HepG2 (cell line): Measurements from ENCODE around the gene SIM1. TPM values are rescaled to one million over a fixed set of nuclear protein-coding genes. Genes with fewer than 3 reads are reported as not detected.

Experiments used
- ATAC-seq: fragments of 200-7000 bp; cut with Tn5 transposase; 3 replicates; pipeline ENCODE4 v1.9.1; 2020; ENCODE audit warnings: mild to moderate bottlenecking, moderate library complexity
- BruUV-seq: library from RNA; stranded (reverse); fragments of 400-500 nt; replicated peaks from 2 replicates; lab custom pipeline; 2021; lab: Mats Ljungman, UMichigan
- CTCF ChIA-PET: fragments of 300-600 bp; formaldehyde crosslinking; extraction: SDS; loops from one replicate; lab custom pipeline; 2021; ENCODE audit warnings: low total read pairs, inconsistent platforms, low intra/inter-chr PET ratio; lab: Yijun Ruan, JAX
- POLR2A ChIA-PET: fragments of 350-600 bp; sonication (Branson Sonifier 250); formaldehyde crosslinking; loops from one replicate; lab custom pipeline; 2020; ENCODE audit warnings: antibody characterized with exemption, inconsistent platforms; lab: Yijun Ruan, JAX
- DNase-seq: peaks from one replicate; pipeline ENCODE4 v3.0.0-alpha.2; 2015; ENCODE audit warnings: low spot score
- FAIRE-seq: peaks from 3 replicates; lab custom pipeline; 2011; peaks lifted over from hg19 to GRCh38; lab: Jason Lieb, UNC
- H2AFZ ChIP-seq: one replicate; pipeline ENCODE4 v1.6.1; 2011; ENCODE audit warnings: low read length, inconsistent platforms
- H3K27ac ChIP-seq: fragments of 300-600 bp; 3 replicates; pipeline ENCODE4 v1.8.0; 2011; ENCODE audit warnings: mixed run types, mild to moderate bottlenecking, mixed read lengths, low read length, inconsistent platforms; ENCODE audit not compliant: insufficient read depth; ENCODE audit errors: extremely low read length
- H3K27me3 ChIP-seq, 2 experiments: fragments of 200-600 bp in 1 of 2; 2 replicates in 1 of 2; 3 replicates in 1 of 2; pipeline versions ENCODE4 v1.6.0 to v1.8.0; 2011; ENCODE audit warnings: low read length in 2 of 2, mild to moderate bottlenecking in 2 of 2, moderate library complexity in 2 of 2, inconsistent platforms in 1 of 2; ENCODE audit not compliant: insufficient read depth in 2 of 2, control insufficient read depth in 1 of 2
- H3K36me3 ChIP-seq, 2 experiments: fragments of 200-600 bp in 1 of 2; replicated peaks in 1 of 2; 2 replicates in 1 of 2; 3 replicates in 1 of 2; pipeline versions ENCODE4 v1.5.1 to v1.8.0; 2011; ENCODE audit warnings: low read length in 2 of 2, inconsistent platforms in 1 of 2; ENCODE audit not compliant: insufficient read depth in 2 of 2, control insufficient read depth in 1 of 2
- H3K4me1 ChIP-seq: 2 replicates; pipeline ENCODE4 v1.5.1; 2012; ENCODE audit warnings: low read length, inconsistent platforms; ENCODE audit not compliant: insufficient read depth
- H3K4me2 ChIP-seq: 2 replicates; pipeline ENCODE4 v1.6.0; 2011; ENCODE audit warnings: low read depth, low read length, inconsistent platforms
- H3K4me3 ChIP-seq, 3 experiments: fragments of 200-600 bp in 1 of 3; sonication (generic), shearing (Covaris generic) in 1 of 3; replicated peaks in 1 of 3; 2 replicates each; pipeline ENCODE4 v1.5.1; 2011 to 2016; ENCODE audit warnings: low read length in 3 of 3, inconsistent platforms in 2 of 3, low read depth in 2 of 3, mild to moderate bottlenecking in 2 of 3, control low read depth in 1 of 3, mixed read lengths in 1 of 3; ENCODE audit not compliant: insufficient read depth in 1 of 3
- H3K79me2 ChIP-seq: one replicate; pipeline ENCODE4 v1.6.1; 2011; ENCODE audit warnings: low read length, inconsistent platforms; ENCODE audit not compliant: insufficient read depth
- H3K9ac ChIP-seq: 2 replicates; pipeline ENCODE4 v1.6.0; 2011; ENCODE audit warnings: mild to moderate bottlenecking, low read depth, low read length, inconsistent platforms; ENCODE audit not compliant: insufficient read depth
- H3K9me3 ChIP-seq: 2 replicates; pipeline ENCODE4 v1.5.1; 2012; ENCODE audit warnings: mild to moderate bottlenecking, low read length
- H4K20me1 ChIP-seq: 2 replicates; pipeline ENCODE4 v1.6.0; 2011; ENCODE audit warnings: inconsistent platforms, mild to moderate bottlenecking, low read length, moderate library complexity; ENCODE audit not compliant: insufficient read depth
- CENPX ChIP-seq: sonication (generic); formaldehyde crosslinking; IDR thresholded peaks from 2 replicates; pipeline ENCODE4 v1.9.0; 2021; ENCODE audit warnings: mild to moderate bottlenecking, missing genetic modification reagents, moderate library complexity
- EEA1 ChIP-seq: sonication (generic); formaldehyde crosslinking; IDR thresholded peaks from 2 replicates; pipeline ENCODE4 v1.5.1; 2020; ENCODE audit warnings: mild to moderate bottlenecking, missing genetic modification reagents, borderline replicate concordance
- GTF2F1 ChIP-seq: fragments of 150-350 bp; IDR thresholded peaks from 2 replicates; pipeline ENCODE4 v1.6.1; 2014; ENCODE audit warnings: low read length
- NCOR1 ChIP-seq: fragments of 200-600 bp; sonication (generic); IDR thresholded peaks from 2 replicates; pipeline ENCODE4 v1.7.0; 2017; ENCODE audit warnings: antibody characterized with exemption, low read length, borderline replicate concordance
- PAX8 ChIP-seq: sonication (generic); formaldehyde crosslinking; IDR thresholded peaks from 2 replicates; pipeline ENCODE4 v1.8.0; 2022; ENCODE audit warnings: mild to moderate bottlenecking, missing genetic modification reagents, borderline replicate concordance
- SUZ12 ChIP-seq: fragments of 150-350 bp; IDR thresholded peaks from 2 replicates; pipeline ENCODE4 v1.6.1; 2014; ENCODE audit warnings: low read depth, low read length
- TCF7 ChIP-seq: sonication (generic); IDR thresholded peaks from 2 replicates; pipeline ENCODE4 v1.6.1; 2016; ENCODE audit warnings: antibody characterized with exemption, low read depth
- ZFAT ChIP-seq: sonication (generic); formaldehyde crosslinking; conservative IDR thresholded peaks from 2 replicates; pipeline ENCODE4 v1.8.1; 2023; ENCODE audit warnings: missing genetic modification reagents, inconsistent platforms
- ZNF292 ChIP-seq: sonication (generic); formaldehyde crosslinking; IDR thresholded peaks from 2 replicates; pipeline ENCODE4 v1.8.1; 2022; ENCODE audit warnings: mild to moderate bottlenecking, low read depth, missing genetic modification reagents, borderline replicate concordance
- ZNF30 ChIP-seq: sonication (generic); formaldehyde crosslinking; IDR thresholded peaks from 2 replicates; pipeline ENCODE4 v1.5.0; 2020; ENCODE audit warnings: mild to moderate bottlenecking, missing genetic modification reagents
- ZNF383 ChIP-seq: sonication (generic); formaldehyde crosslinking; IDR thresholded peaks from 2 replicates; pipeline ENCODE4 v1.4.0; 2020; ENCODE audit warnings: missing genetic modification reagents, mild to moderate bottlenecking, borderline replicate concordance
- ZNF496 ChIP-seq: sonication (generic); formaldehyde crosslinking; IDR thresholded peaks from 2 replicates; pipeline ENCODE4 v1.8.1; 2023; ENCODE audit warnings: mild to moderate bottlenecking, moderate library complexity, missing genetic modification reagents; ENCODE audit not compliant: insufficient replicate concordance
- ZNF557 ChIP-seq: sonication (generic); formaldehyde crosslinking; IDR thresholded peaks from 2 replicates; pipeline ENCODE4 v1.4.0; 2020; ENCODE audit warnings: missing genetic modification reagents
- ZNF792 ChIP-seq: IDR thresholded peaks from 2 replicates; pipeline ENCODE4 v1.6.1; 2016
- ZNF841 ChIP-seq: sonication (generic); formaldehyde crosslinking; IDR thresholded peaks from 2 replicates; pipeline ENCODE4 v1.8.1; 2023; ENCODE audit warnings: missing genetic modification reagents, borderline replicate concordance
- in situ Hi-C: cut with HindIII; loops from 2 replicates; pipeline ENCODE4 v1.10.0; 2017; ENCODE audit warnings: low pct_unique_long_range_greater_than_20kb; ENCODE audit not compliant: extremely low pct_ligation_motif_present
- intact Hi-C: fragments of 100-400 bp; cut with micrococcal nuclease; formaldehyde crosslinking; loops from one replicate; pipeline ENCODE4 v1.10.0; 2022; ENCODE audit not compliant: unreplicated experiment
- polyA plus RNA-seq, 8 experiments: library from polyadenylated mRNA; depleted of rRNA in 3 of 8; stranded (reverse) in 7 of 8; unstranded in 1 of 8; fragments of >200 nt; fragmentation: Illumina TruSeq in 4 of 8; extraction: Trizol in 4 of 8; gene quantifications; 2 replicates each; pipeline versions ENCODE4 v1.2.1 to v1.2.3, GENCODE V29; 2011 to 2016; ENCODE audit warnings: low read depth in 4 of 8, missing spikeins in 1 of 8, mixed read lengths in 1 of 8; ENCODE audit not compliant: insufficient read depth in 1 of 8
- total RNA-seq, 5 experiments: library from RNA; depleted of rRNA; stranded (reverse); fragments of >200 nt; fragmentation: Illumina TruSeq; extraction: Trizol; gene quantifications; 2 replicates each; pipeline ENCODE4 v1.2.3, GENCODE V29; 2016; ENCODE audit warnings: low read depth in 1 of 5

Gene SIM1
- total and polyA plus RNA-seq, 2 of the 13 experiments (the other 11 are each of a cell fraction or from before 2014, with no cell fraction given) = not detected

- in situ Hi-C loops (no loop called here), intact Hi-C loops (no loop called here)
- H3K4me2 ChIP-seq = no peak overlapping the region
- peaks cover 2% of the 10 kb centered on the region; the same call in 1 of the 2 replicates for H4K20me1 ChIP-seq
- no peaks in the 10 kb centered on the region for H3K9me3 ChIP-seq
- no peak overlapping the region for H3K27ac ChIP-seq
- BruUV-seq = no TSS peak
- peaks cover 7 to 57% of the 10 kb centered on the region in 2 experiments for H3K27me3 ChIP-seq
- no peak overlapping the region for H3K9ac ChIP-seq
- FAIRE-seq (no peak), DNase-seq (no peak), ATAC-seq (no peak)
- no peak for TF ChIP-seq ZNF557 (CRISPR knock-in tag)
- TF ChIP-seq ZNF30 (CRISPR knock-in tag) = no peak
- TF ChIP-seq EEA1 (CRISPR knock-in tag) = no peak
- TF ChIP-seq NCOR1 = no peak
- no peak for TF ChIP-seq ZNF496 (CRISPR knock-in tag)
- no peak for TF ChIP-seq ZFAT (CRISPR knock-in tag)
- no peak for TF ChIP-seq TCF7
- no peak for TF ChIP-seq GTF2F1
- no peak for TF ChIP-seq CENPX
- TF ChIP-seq ZNF292 (CRISPR knock-in tag) = no peak
- no peak for TF ChIP-seq ZNF841
- TF ChIP-seq SUZ12 = no peak
- no peak for TF ChIP-seq ZNF792
- no peak for TF ChIP-seq ZNF383 (CRISPR knock-in tag)
- no peak for TF ChIP-seq PAX8 (CRISPR knock-in tag)
- ChIA-PET POLR2A (no interaction called here), CTCF (no interaction called here)
- no peak overlapping the region for H2AFZ ChIP-seq
- H3K79me2 ChIP-seq = no peaks in the 10 kb centered on the region
- H3K4me3 ChIP-seq = no peak overlapping the region
- H3K4me1 ChIP-seq = no peaks in the 10 kb centered on the region
- H3K36me3 ChIP-seq = no peaks in the 10 kb centered on the region
These were observed 5.0 kb downstream of the SIM1 start for GRCh38 chr6:100459592-100460184.
